Rectal smooth muscle tissue (tissue), 1 donor: ENCODE results near the gene SMYD3.
"Not testable (repeated sequence)": the region's sequence is repeated elsewhere in the genome, so short reads cannot be mapped to it uniquely, and the experiment has no call there.

Experiments
- H3K27ac ChIP-seq: one replicate; pipeline ENCODE4 v1.7.0; 2013; ENCODE audit warnings: low read depth, low read length, inconsistent platforms
- H3K27me3 ChIP-seq: one replicate; pipeline ENCODE4 v1.7.0; 2013; ENCODE audit warnings: low read length; ENCODE audit not compliant: control insufficient read depth, insufficient read depth
- H3K36me3 ChIP-seq: one replicate; pipeline ENCODE4 v1.7.0; 2013; ENCODE audit warnings: low read length; ENCODE audit not compliant: control insufficient read depth, insufficient read depth
- H3K4me1 ChIP-seq: one replicate; pipeline ENCODE4 v1.7.0; 2013; ENCODE audit warnings: low read length; ENCODE audit not compliant: control insufficient read depth, insufficient read depth
- H3K4me3 ChIP-seq: one replicate; pipeline ENCODE4 v1.7.0; 2013; ENCODE audit warnings: low read length
- H3K9ac ChIP-seq: one replicate; pipeline ENCODE4 v1.7.0; 2013; ENCODE audit warnings: low read length

Gene SMYD3

GRCh38 chr1:245829194-245829593 lies 677.9 kb downstream of the SMYD3 start:
- H3K4me3 ChIP-seq: no peak overlapping the region
- no peaks in the 10 kb centered on the region for H3K36me3 ChIP-seq
- H3K4me1 ChIP-seq: peaks cover 2% of the 10 kb centered on the region
- H3K27ac ChIP-seq: no peak overlapping the region
- no peak overlapping the region for H3K9ac ChIP-seq
- H3K27me3 ChIP-seq: no peaks in the 10 kb centered on the region

GRCh38 chr1:245827301-245827700 lies 679.8 kb downstream of the SMYD3 start:
- Histone ChIP-seq H3K27me3 (no peaks in the 10 kb centered on the region), H3K27ac (no peak overlapping the region)

GRCh38 chr1:245825128-245825901 lies 681.8 kb downstream of the SMYD3 start:
- H3K36me3 ChIP-seq: no peaks in the 10 kb centered on the region
- H3K9ac ChIP-seq: no peak overlapping the region
- no peaks in the 10 kb centered on the region for H3K27me3 ChIP-seq
- H3K4me1 ChIP-seq: no peaks in the 10 kb centered on the region
- H3K27ac ChIP-seq: no peak overlapping the region
- no peak overlapping the region for H3K4me3 ChIP-seq

More at GRCh38 chr1:245827301-245827700, 679.8 kb downstream of the SMYD3 start:
- Histone ChIP-seq H3K9ac (no peak overlapping the region), H3K36me3 (no peaks in the 10 kb centered on the region), H3K4me1 (peaks cover 2% of the 10 kb centered on the region), H3K4me3 (no peak overlapping the region)

- no peak overlapping the region for H3K27ac ChIP-seq
- H3K9ac ChIP-seq: no peak overlapping the region
- H3K4me1 ChIP-seq: no peaks in the 10 kb centered on the region
- no peaks in the 10 kb centered on the region for H3K27me3 ChIP-seq
- H3K4me3 ChIP-seq: no peak overlapping the region
- no peaks in the 10 kb centered on the region for H3K36me3 ChIP-seq
Observed at GRCh38 chr1:245823408-245824147, 683.5 kb downstream of the SMYD3 start.

- no peak overlapping the region for H3K27ac ChIP-seq
- H3K27me3 ChIP-seq: no peaks in the 10 kb centered on the region
- H3K9ac ChIP-seq: no peak overlapping the region
- H3K36me3 ChIP-seq: no peaks in the 10 kb centered on the region
- H3K4me1 ChIP-seq: no peaks in the 10 kb centered on the region
- H3K4me3 ChIP-seq: no peak overlapping the region
Observed at GRCh38 chr1:245822996-245823395, 684.1 kb downstream of the SMYD3 start.

- H3K27me3 ChIP-seq, H3K36me3 ChIP-seq, H3K4me3 ChIP-seq, H3K9ac ChIP-seq, H3K27ac ChIP-seq, H3K4me1 ChIP-seq: not testable (repeated sequence)
Observed at GRCh38 chr1:245818363-245818762, 688.7 kb downstream of the SMYD3 start.

GRCh38 chr1:245816496-245816895 lies 690.6 kb downstream of the SMYD3 start:
- not testable (repeated sequence) for H3K36me3 ChIP-seq, H3K27ac ChIP-seq, H3K27me3 ChIP-seq, H3K9ac ChIP-seq, H3K4me1 ChIP-seq, H3K4me3 ChIP-seq

- Histone ChIP-seq H3K27ac (no peak overlapping the region), H3K9ac (no peak overlapping the region), H3K36me3 (no peaks in the 10 kb centered on the region), H3K4me1 (no peaks in the 10 kb centered on the region), H3K4me3 (no peak overlapping the region), H3K27me3 (no peaks in the 10 kb centered on the region)
Observed at GRCh38 chr1:245814651-245815050, 692.4 kb downstream of the SMYD3 start.

- H3K36me3 ChIP-seq: no peaks in the 10 kb centered on the region
Observed at GRCh38 chr1:245812278-245812677, 694.8 kb downstream of the SMYD3 start.

GRCh38 chr1:245810789-245811337 lies 696.2 kb downstream of the SMYD3 start:
- no peak overlapping the region for H3K9ac ChIP-seq
- H3K27ac ChIP-seq: no peak overlapping the region
- H3K36me3 ChIP-seq: no peaks in the 10 kb centered on the region
- no peaks in the 10 kb centered on the region for H3K4me1 ChIP-seq
- no peaks in the 10 kb centered on the region for H3K27me3 ChIP-seq
- no peak overlapping the region for H3K4me3 ChIP-seq

More at GRCh38 chr1:245812278-245812677, 694.8 kb downstream of the SMYD3 start:
- no peak overlapping the region for H3K27ac ChIP-seq
- no peaks in the 10 kb centered on the region for H3K4me1 ChIP-seq
- H3K4me3 ChIP-seq: no peak overlapping the region
- H3K9ac ChIP-seq: no peak overlapping the region
- no peaks in the 10 kb centered on the region for H3K27me3 ChIP-seq

GRCh38 chr1:245810181-245810769 lies 696.8 kb downstream of the SMYD3 start:
- no peak overlapping the region for H3K9ac ChIP-seq
- H3K27me3 ChIP-seq: no peaks in the 10 kb centered on the region
- no peak overlapping the region for H3K27ac ChIP-seq
- H3K4me3 ChIP-seq: no peak overlapping the region
- H3K36me3 ChIP-seq: no peaks in the 10 kb centered on the region
- no peaks in the 10 kb centered on the region for H3K4me1 ChIP-seq

GRCh38 chr1:245809361-245809760 lies 697.7 kb downstream of the SMYD3 start:
- H3K27ac ChIP-seq: no peak overlapping the region
- no peak overlapping the region for H3K4me3 ChIP-seq
- H3K9ac ChIP-seq: no peak overlapping the region
- H3K36me3 ChIP-seq: no peaks in the 10 kb centered on the region
- no peaks in the 10 kb centered on the region for H3K4me1 ChIP-seq
- H3K27me3 ChIP-seq: no peaks in the 10 kb centered on the region
